ENCODE data around the gene RTN4IP1.
"Not testable (repeated sequence)": the region's sequence is repeated elsewhere in the genome, so short reads cannot be mapped to it uniquely, and the experiment has no call there.

The RTN4IP1 gene

GRCh38 chr6:106627760-106628159, 1.5 kb downstream of the RTN4IP1 start:
- not testable (repeated sequence) for DNase-seq (ENCODE audit: low spot score)

DNA sequence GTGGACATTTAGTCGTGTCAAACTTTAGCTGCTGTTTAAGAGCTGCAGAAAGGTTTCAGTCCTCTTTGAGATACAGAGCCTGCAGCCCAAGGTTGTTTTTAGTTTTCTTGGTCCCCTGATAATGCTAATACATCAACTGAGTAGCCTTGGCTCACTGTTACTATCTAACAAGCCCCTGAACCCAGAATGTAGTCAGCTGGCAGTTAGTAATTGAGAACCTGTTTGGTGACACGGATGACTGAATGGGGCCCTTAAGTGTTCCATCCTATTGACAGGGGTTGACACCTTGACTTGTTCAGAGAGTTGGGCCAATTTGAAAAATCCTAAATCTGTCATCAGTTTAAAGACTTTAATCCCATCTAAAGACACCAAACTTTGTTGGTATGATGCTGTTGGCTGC, 2.8 kb downstream of the RTN4IP1 start:
- no peak for DNase-seq (ENCODE audit: low spot score)

DNA sequence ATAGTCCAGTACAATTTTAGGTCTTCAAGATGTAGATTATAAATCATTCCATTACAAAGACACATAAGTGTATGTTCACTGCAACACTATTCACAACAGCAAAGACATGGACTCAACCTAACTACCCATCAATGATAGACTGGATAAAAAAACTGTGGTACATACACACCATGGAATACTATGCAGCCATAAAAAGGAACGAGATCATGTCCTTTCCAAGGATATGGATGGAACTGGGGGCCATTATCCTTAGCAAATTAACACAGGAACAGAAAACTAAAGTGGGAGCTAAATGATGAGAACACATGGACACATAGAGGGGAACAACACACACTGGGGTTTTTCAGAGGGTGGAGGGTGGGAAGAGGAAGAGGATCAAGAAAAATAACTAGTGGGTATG, 6.3 kb downstream of the RTN4IP1 start:
- no peak for DNase-seq (ENCODE audit: low spot score)

GRCh38 chr6:106622412-106622811, 6.9 kb downstream of the RTN4IP1 start:
- DNase-seq (ENCODE audit: low spot score): no peak

GRCh38 chr6:106620931-106621672, 8.2 kb downstream of the RTN4IP1 start:
- DNase-seq (ENCODE audit: low spot score): no peak

GRCh38 chr6:106619223-106619622, 10.1 kb downstream of the RTN4IP1 start:
- DNase-seq (ENCODE audit: low spot score): no peak

DNA sequence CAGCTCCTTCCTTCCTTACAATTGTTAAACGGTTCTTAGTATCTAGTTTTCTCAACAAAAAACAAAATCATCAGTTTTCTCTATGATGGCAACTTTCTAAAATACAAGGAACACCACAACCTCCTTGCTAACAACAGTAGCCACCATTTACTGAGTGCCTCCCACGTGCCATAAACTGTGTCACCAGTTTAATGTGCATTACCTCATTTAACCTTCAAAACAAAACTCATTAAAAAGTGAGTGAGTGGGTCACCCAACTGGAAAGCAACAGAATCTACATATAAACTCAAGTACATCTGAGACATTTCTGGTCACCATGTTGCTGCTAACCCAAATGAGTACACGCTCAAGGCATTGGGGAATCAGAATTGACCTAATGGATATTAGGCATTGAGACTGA, 11.0 kb downstream of the RTN4IP1 start:
- DNase-seq (ENCODE audit: low spot score): no peak

DNA sequence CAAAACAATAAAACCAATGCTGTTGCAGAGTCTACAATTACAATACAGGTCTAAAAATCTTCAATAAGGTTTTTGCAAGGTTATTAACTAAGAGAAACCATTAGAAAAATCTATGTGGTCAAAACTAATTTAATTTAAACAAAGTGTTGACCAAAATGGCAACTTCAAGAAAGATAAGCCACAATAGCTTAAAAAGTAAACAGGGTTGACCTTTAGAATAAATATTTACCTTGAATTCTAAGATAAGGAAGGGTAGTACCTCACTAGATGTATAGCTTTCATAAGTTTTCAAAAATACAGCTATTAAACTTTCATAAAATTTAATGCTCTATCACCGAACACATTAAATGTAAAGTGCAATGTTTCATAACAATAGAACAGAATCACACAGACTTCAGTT, 11.4 kb downstream of the RTN4IP1 start:
- DNase-seq (ENCODE audit: low spot score): no peak

GRCh38 chr6:106617302-106617701, 12.0 kb downstream of the RTN4IP1 start:
- no peak for DNase-seq (ENCODE audit: low spot score)

DNA sequence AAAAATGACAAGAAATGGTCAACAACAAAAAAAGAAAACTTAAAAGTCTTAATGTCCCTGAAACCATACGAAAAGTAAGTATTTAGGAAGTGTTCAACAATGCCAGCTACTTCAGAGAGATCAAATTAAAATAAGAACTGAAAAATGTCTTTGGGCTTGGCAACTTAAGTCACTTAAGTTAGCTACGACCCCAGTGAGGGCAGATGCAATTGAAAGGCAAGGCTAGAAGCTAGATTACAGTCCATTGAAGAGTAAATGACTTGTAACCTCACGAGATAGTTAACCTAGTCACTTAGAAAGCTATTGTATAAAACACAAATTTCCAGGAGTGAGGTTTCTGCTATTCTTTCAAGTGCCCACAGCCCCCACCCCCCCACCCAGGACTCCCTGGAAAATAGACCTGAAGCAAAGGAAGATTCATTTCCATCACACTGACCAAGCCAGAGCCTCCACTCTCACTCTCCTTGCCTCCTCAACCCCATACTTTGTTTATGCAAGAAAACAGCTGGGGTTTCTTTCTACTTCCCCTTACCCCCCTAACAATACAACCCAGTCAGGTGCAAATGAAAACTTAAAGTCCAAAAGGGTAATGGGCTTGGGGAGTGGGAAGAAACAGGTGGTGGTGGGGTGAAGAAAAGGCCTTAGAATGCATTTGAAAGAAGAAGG, 14.6 kb downstream of the RTN4IP1 start:
- no peak for DNase-seq (ENCODE audit: low spot score)

- no peak for DNase-seq (ENCODE audit: low spot score)
Observed at GRCh38 chr6:106614166-106614565, 15.1 kb downstream of the RTN4IP1 start.

GRCh38 chr6:106613590-106613989, 15.7 kb downstream of the RTN4IP1 start:
- DNase-seq (ENCODE audit: low spot score): no peak

GRCh38 chr6:106612671-106613416, 16.5 kb downstream of the RTN4IP1 start:
- no peak for DNase-seq (ENCODE audit: low spot score)

DNA sequence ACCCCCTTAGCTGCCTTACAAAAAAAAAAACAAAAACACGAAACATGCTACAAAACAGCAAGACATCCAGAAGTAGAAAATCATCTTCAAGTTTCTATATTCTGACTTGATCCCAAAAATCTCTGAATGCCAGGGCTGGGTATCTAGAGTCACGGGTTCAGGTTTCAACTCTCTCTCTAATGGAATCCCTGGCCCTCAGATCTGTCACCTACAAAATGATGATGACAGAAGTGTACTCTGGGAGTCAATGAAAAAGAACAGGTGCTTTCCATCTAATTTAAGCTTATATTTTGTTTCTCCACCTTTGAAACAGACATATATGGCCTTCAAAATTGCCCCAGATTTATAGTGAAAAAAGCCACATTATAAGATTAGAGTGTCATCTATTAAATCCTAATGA, 18.3 kb downstream of the RTN4IP1 start:
- DNase-seq (ENCODE audit: low spot score): no peak

DNA sequence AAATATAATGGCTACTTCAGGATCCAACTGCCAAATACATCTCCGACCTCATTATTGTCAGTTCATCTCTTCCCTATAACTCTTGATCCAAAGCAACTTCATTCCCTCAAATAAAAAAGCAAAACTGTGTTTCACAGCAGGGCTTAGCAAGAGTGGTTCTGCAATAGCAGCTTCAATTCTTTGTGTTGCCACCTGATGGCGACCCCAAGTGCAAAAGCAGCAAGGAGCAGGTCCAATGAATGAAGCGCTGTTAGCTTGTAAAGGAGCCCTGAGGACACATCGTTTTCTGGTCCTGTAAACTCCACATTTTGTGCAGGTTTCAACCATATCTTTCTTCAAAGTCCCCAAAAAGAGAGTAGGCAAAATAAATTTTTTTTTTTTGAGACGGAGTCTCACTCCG, 19.6 kb downstream of the RTN4IP1 start:
- peak; percentile 20 for DNase-seq (ENCODE audit: low spot score)

DNA sequence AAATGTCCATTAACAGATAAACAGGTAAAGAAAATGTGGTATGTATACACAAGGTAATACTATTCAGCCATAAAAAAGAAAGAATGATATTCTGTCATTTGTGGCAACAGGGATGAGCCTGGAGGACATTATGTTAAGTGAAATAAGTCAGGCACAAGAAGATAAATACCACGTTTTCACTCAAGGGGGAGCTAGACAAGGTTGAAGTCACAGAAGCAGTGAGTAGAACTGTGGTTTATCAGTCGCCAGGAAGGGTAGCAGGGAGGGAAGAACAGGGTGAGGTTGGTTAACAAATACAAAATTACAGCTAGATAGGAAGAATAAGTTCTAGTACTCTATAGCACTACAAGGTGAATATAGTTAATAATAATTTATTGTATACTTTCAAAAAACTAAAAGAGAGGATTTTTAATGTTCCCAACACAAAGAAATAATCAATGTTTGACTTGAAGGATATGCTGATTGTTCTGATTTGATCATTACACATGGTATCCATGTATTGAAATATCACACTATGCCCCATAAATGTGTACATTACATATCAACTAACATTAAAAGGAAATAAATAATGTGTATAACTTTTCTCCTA, 21.1 kb downstream of the RTN4IP1 start:
- peak; percentile 52 for DNase-seq (ENCODE audit: low spot score)

GRCh38 chr6:106600329-106600728, 29.0 kb downstream of the RTN4IP1 start:
- DNase-seq (ENCODE audit: low spot score): no peak

DNA sequence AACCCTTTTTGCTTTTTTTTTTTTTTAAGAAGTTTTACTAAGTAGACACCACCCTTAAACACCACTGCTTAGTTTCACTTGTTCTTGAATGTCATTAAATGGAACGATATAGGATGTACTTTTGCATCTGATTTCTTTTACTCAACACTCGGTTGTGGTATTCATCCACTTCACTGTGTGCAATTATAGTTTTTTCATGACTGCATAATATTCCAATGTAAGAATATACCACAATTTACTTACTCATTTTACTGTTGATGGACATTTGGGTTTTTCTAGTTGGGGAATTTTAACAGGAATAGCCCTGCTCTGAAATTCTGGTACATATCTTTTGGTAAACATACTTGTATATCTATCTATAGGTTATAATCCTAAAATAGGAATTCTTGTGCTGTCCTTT, 29.9 kb downstream of the RTN4IP1 start:
- DNase-seq (ENCODE audit: low spot score): no peak

GRCh38 chr6:106591111-106591825, 38.0 kb downstream of the RTN4IP1 start:
- peak; percentile 3 for DNase-seq (ENCODE audit: low spot score)

GRCh38 chr6:106588937-106589336, 40.4 kb downstream of the RTN4IP1 start:
- DNase-seq (ENCODE audit: low spot score): not testable (repeated sequence)

- DNase-seq (ENCODE audit: low spot score): no peak
Observed at GRCh38 chr6:106586815-106587415, 42.4 kb downstream of the RTN4IP1 start.

DNA sequence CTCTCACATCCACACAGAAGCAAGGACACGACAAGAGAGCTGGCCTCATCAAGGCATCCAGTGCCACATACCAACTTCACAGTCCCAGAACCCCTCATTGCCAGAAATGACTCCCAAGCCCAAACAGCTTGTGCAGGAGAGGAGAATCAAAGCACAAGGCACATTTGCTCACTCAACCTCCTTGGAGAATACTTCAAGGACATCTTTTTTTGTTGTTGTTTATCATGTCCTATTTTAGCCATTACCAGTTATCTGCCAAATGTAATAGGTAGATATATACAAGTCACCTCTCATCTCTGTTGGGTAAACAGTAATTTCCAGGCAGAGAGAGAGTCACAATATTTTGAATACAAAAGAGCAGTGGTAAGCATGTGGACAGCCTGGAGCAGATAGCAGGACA, 47.8 kb downstream of the RTN4IP1 start:
- DNase-seq (ENCODE audit: low spot score): no peak
